HG02798 (cell line): Measurements from ENCODE around the gene CAPN1.
"Not testable (repeated sequence)": the region's sequence is repeated elsewhere in the genome, so short reads cannot be mapped to it uniquely, and the experiment has no call there.

ENCODE experiments used
- ATAC-seq: cut with Tn5 transposase; IDR thresholded peaks from one replicate; pipeline ENCODE4 v1.9.1; 2021; ENCODE audit warnings: mild to moderate bottlenecking; ENCODE audit not compliant: unreplicated experiment, poor library complexity

CAPN1 gene

GRCh38 chr11:65214212-65214845, 32.6 kb downstream of the CAPN1 start:
- ATAC-seq, result no peak

- no peak for ATAC-seq
Measured at GRCh38 chr11:65215441-65216076, 33.8 kb downstream of the CAPN1 start.

- ATAC-seq, result no peak
Measured at GRCh38 chr11:65216830-65217229, 35.1 kb downstream of the CAPN1 start.

GRCh38 chr11:65217441-65218423, 36.0 kb downstream of the CAPN1 start:
- no peak for ATAC-seq

- ATAC-seq, result no peak
Measured at GRCh38 chr11:65218446-65218845, 36.7 kb downstream of the CAPN1 start.

GRCh38 chr11:65219930-65220213, 38.1 kb downstream of the CAPN1 start:
- no peak for ATAC-seq

- ATAC-seq, result no peak
Measured at GRCh38 chr11:65221026-65221425, 39.3 kb downstream of the CAPN1 start.

GRCh38 chr11:65223011-65223410, 41.3 kb downstream of the CAPN1 start:
- no peak for ATAC-seq

GRCh38 chr11:65224930-65225278, 43.2 kb downstream of the CAPN1 start:
- no peak for ATAC-seq

GRCh38 chr11:65225279-65226102, 43.8 kb downstream of the CAPN1 start:
- ATAC-seq, result peak; percentile 50

GRCh38 chr11:65226103-65226442, 44.3 kb downstream of the CAPN1 start:
- no peak for ATAC-seq

GRCh38 chr11:65227879-65228278, 46.2 kb downstream of the CAPN1 start:
- ATAC-seq, result no peak

- no peak for ATAC-seq
Measured at GRCh38 chr11:65236194-65237059, 54.7 kb downstream of the CAPN1 start.

- not testable (repeated sequence) for ATAC-seq
Measured at GRCh38 chr11:65238302-65238701, 56.6 kb downstream of the CAPN1 start.

GRCh38 chr11:65241134-65241533, 59.4 kb downstream of the CAPN1 start:
- ATAC-seq, result no peak

GRCh38 chr11:65241692-65242091, 60.0 kb downstream of the CAPN1 start:
- ATAC-seq, result no peak

GRCh38 chr11:65242389-65242788, 60.7 kb downstream of the CAPN1 start:
- ATAC-seq, result no peak

- no peak for ATAC-seq
Measured at GRCh38 chr11:65243797-65244196, 62.1 kb downstream of the CAPN1 start.

- ATAC-seq, result not testable (repeated sequence)
Measured at GRCh38 chr11:65245046-65245445, 63.3 kb downstream of the CAPN1 start.

- no peak for ATAC-seq
Measured at GRCh38 chr11:65246506-65246905, 64.8 kb downstream of the CAPN1 start.
